Keratinocyte (primary cell): Measurements from ENCODE around the gene KRTAP10-6.

Source experiments
- CTCF ChIP-seq, 3 experiments: IDR thresholded peaks in 1 of 3; conservative IDR thresholded peaks in 1 of 3; optimal IDR thresholded peaks in 1 of 3; 2 replicates in 2 of 3; 3 replicates in 1 of 3; pipeline versions ENCODE3 to v1.5.1; 2011; ENCODE audit warnings: low read length in 3 of 3, mild to moderate bottlenecking in 3 of 3, moderate library complexity in 2 of 3, control low read depth in 1 of 3, inconsistent platforms in 1 of 3; ENCODE audit not compliant: insufficient read depth in 2 of 3; ENCODE audit errors: extremely low read depth in 1 of 3
- EZH2 ChIP-seq: IDR thresholded peaks from one replicate; pipeline ENCODE4 v1.6.1; 2012; ENCODE audit warnings: inconsistent platforms, mild to moderate bottlenecking, low read length, moderate library complexity

- no peak for TF ChIP-seq CTCF (optimal IDR thresholded peaks at IDR 0.05 in 1 of 3, IDR thresholded peaks at IDR 0.05 in 1 of 3, conservative IDR thresholded peaks at IDR 0.05 in 1 of 3; ENCODE audit: extremely low read depth in 1 of 3, insufficient read depth in 2 of 3, low read length in 3 of 3)
- TF ChIP-seq EZH2 = no peak
Measured at GRCh38 chr21:44589094-44589493, 3.2 kb downstream of the KRTAP10-6 start.
